ENCODE measurements around the gene DLG1.

DLG1 gene

GRCh38 chr3:197244751-197245150 lies 53.7 kb downstream of the DLG1 start:
- Histone ChIP-seq H3K9me3 (peaks cover 15% of the 10 kb centered on the region), H3K27ac (no peak overlapping the region), H3K27me3 (no peaks in the 10 kb centered on the region), H3K4me3 (ENCODE audit: low read depth in 1 of 2, low read length in 1 of 2) (no peak overlapping the region), H3K36me3 (no peaks in the 10 kb centered on the region), H3K4me1 (ENCODE audit: control insufficient read depth in 1 of 2, insufficient read depth in 1 of 2, low read depth in 1 of 2, low read length in 1 of 2) (no peaks in the 10 kb centered on the region)
- no peak for TF ChIP-seq CTCF (IDR thresholded peaks at IDR 0.05)

GRCh38 chr3:197242784-197243432 lies 55.5 kb downstream of the DLG1 start:
- no peak for TF ChIP-seq CTCF (IDR thresholded peaks at IDR 0.05)
- no peaks in the 10 kb centered on the region for H3K27me3 ChIP-seq
- H3K36me3 ChIP-seq = no peaks in the 10 kb centered on the region
- H3K9me3 ChIP-seq = peaks cover 7% of the 10 kb centered on the region
- no peak overlapping the region for H3K4me3 ChIP-seq (ENCODE audit: low read depth in 1 of 2, low read length in 1 of 2)
- H3K27ac ChIP-seq = no peak overlapping the region
- H3K4me1 ChIP-seq (ENCODE audit: control insufficient read depth in 1 of 2, insufficient read depth in 1 of 2, low read depth in 1 of 2, low read length in 1 of 2) = no peaks in the 10 kb centered on the region

GRCh38 chr3:197241173-197241572 lies 57.2 kb downstream of the DLG1 start:
- H3K4me1 ChIP-seq (ENCODE audit: control insufficient read depth in 1 of 2, insufficient read depth in 1 of 2, low read depth in 1 of 2, low read length in 1 of 2) = no peaks in the 10 kb centered on the region

GRCh38 chr3:197239857-197240256 lies 58.6 kb downstream of the DLG1 start:
- H3K4me1 ChIP-seq (ENCODE audit: control insufficient read depth in 1 of 2, insufficient read depth in 1 of 2, low read depth in 1 of 2, low read length in 1 of 2) = no peaks in the 10 kb centered on the region
- H3K4me3 ChIP-seq (ENCODE audit: low read depth in 1 of 2, low read length in 1 of 2) = no peak overlapping the region
- no peaks in the 10 kb centered on the region for H3K36me3 ChIP-seq
- no peak overlapping the region for H3K27ac ChIP-seq
- no peak for TF ChIP-seq CTCF (IDR thresholded peaks at IDR 0.05)
- H3K27me3 ChIP-seq = no peaks in the 10 kb centered on the region
- H3K9me3 ChIP-seq = peaks cover 6% of the 10 kb centered on the region

More at GRCh38 chr3:197241173-197241572, 57.2 kb downstream of the DLG1 start:
- no peaks in the 10 kb centered on the region for H3K36me3 ChIP-seq
- H3K4me3 ChIP-seq (ENCODE audit: low read depth in 1 of 2, low read length in 1 of 2) = no peak overlapping the region
- H3K9me3 ChIP-seq = peaks cover 6% of the 10 kb centered on the region
- H3K27ac ChIP-seq = no peak overlapping the region
- no peaks in the 10 kb centered on the region for H3K27me3 ChIP-seq
- no peak for TF ChIP-seq CTCF (IDR thresholded peaks at IDR 0.05)

GRCh38 chr3:197238842-197239241 lies 59.6 kb downstream of the DLG1 start:
- no peaks in the 10 kb centered on the region for H3K27me3 ChIP-seq
- no peak overlapping the region for H3K27ac ChIP-seq
- no peaks in the 10 kb centered on the region for H3K4me1 ChIP-seq (ENCODE audit: control insufficient read depth in 1 of 2, insufficient read depth in 1 of 2, low read depth in 1 of 2, low read length in 1 of 2)
- no peak overlapping the region for H3K4me3 ChIP-seq (ENCODE audit: low read depth in 1 of 2, low read length in 1 of 2)
- H3K9me3 ChIP-seq = peaks cover 5% of the 10 kb centered on the region
- no peaks in the 10 kb centered on the region for H3K36me3 ChIP-seq
- TF ChIP-seq CTCF (IDR thresholded peaks at IDR 0.05) = no peak
